ENCODE results near the gene COL16A1.

COL16A1 gene

GRCh38 chr1:31665234-31665878 is 38.5 kb downstream of the COL16A1 start:
- DNase-seq (ENCODE audit: low read depth), result no peak

- DNase-seq (ENCODE audit: low read depth), result no peak
Measured at GRCh38 chr1:31664528-31664927, 39.3 kb downstream of the COL16A1 start.

- DNase-seq (ENCODE audit: low read depth), result peak; percentile 50
Measured at GRCh38 chr1:31663622-31664452, 40.0 kb downstream of the COL16A1 start.

- DNase-seq (ENCODE audit: low read depth), result no peak
Measured at GRCh38 chr1:31662463-31662862, 41.4 kb downstream of the COL16A1 start.

GRCh38 chr1:31661856-31662255 is 42.0 kb downstream of the COL16A1 start:
- DNase-seq (ENCODE audit: low read depth), result no peak

GRCh38 chr1:31660871-31661455 is 42.9 kb downstream of the COL16A1 start:
- no peak for DNase-seq (ENCODE audit: low read depth)

- no peak for DNase-seq (ENCODE audit: low read depth)
Measured at GRCh38 chr1:31659889-31660288, 43.9 kb downstream of the COL16A1 start.

- DNase-seq (ENCODE audit: low read depth), result no peak
Measured at GRCh38 chr1:31658721-31659120, 45.1 kb downstream of the COL16A1 start.

GRCh38 chr1:31657972-31658510 is 45.8 kb downstream of the COL16A1 start:
- DNase-seq (ENCODE audit: low read depth), result no peak

GRCh38 chr1:31657020-31657804 is 46.6 kb downstream of the COL16A1 start:
- DNase-seq (ENCODE audit: low read depth), result no peak

GRCh38 chr1:31655756-31656155 is 48.1 kb downstream of the COL16A1 start:
- no peak for DNase-seq (ENCODE audit: low read depth)

- DNase-seq (ENCODE audit: low read depth), result no peak
Measured at GRCh38 chr1:31655104-31655503, 48.7 kb downstream of the COL16A1 start.

GRCh38 chr1:31654474-31654776 is 49.4 kb downstream of the COL16A1 start:
- DNase-seq (ENCODE audit: low read depth), result no peak

GRCh38 chr1:31653717-31654473 is 49.9 kb downstream of the COL16A1 start:
- DNase-seq (ENCODE audit: low read depth), result no peak

GRCh38 chr1:31652891-31653499 is 50.8 kb downstream of the COL16A1 start:
- no peak for DNase-seq (ENCODE audit: low read depth)

GRCh38 chr1:31651766-31652165 is 52.1 kb downstream of the COL16A1 start:
- DNase-seq (ENCODE audit: low read depth), result no peak

GRCh38 chr1:31651089-31651420 is 52.8 kb downstream of the COL16A1 start:
- DNase-seq (ENCODE audit: low read depth), result no peak

- no peak for DNase-seq (ENCODE audit: low read depth)
Measured at GRCh38 chr1:31650161-31651088, 53.4 kb downstream of the COL16A1 start.

- DNase-seq (ENCODE audit: low read depth), result no peak
Measured at GRCh38 chr1:31648641-31649357, 55.0 kb downstream of the COL16A1 start.

Measured in stimulated activated CD8-positive, alpha-beta memory T cell treated with anti-CD3 and anti-CD28 coated beads, Interleukin-15, amount 100 ng/mL, for 24 hours (primary cell).